Measurements from ENCODE around the gene HEXD. TPM values are rescaled to one million over a fixed set of nuclear protein-coding genes. Genes with fewer than 3 reads are reported as not detected.

The HEXD gene
- total and polyA plus RNA-seq, 2 of the 8 experiments (the other 6 are each of a cell fraction or from before 2014, with no cell fraction given): 20.6 to 21.8 TPM

DNA sequence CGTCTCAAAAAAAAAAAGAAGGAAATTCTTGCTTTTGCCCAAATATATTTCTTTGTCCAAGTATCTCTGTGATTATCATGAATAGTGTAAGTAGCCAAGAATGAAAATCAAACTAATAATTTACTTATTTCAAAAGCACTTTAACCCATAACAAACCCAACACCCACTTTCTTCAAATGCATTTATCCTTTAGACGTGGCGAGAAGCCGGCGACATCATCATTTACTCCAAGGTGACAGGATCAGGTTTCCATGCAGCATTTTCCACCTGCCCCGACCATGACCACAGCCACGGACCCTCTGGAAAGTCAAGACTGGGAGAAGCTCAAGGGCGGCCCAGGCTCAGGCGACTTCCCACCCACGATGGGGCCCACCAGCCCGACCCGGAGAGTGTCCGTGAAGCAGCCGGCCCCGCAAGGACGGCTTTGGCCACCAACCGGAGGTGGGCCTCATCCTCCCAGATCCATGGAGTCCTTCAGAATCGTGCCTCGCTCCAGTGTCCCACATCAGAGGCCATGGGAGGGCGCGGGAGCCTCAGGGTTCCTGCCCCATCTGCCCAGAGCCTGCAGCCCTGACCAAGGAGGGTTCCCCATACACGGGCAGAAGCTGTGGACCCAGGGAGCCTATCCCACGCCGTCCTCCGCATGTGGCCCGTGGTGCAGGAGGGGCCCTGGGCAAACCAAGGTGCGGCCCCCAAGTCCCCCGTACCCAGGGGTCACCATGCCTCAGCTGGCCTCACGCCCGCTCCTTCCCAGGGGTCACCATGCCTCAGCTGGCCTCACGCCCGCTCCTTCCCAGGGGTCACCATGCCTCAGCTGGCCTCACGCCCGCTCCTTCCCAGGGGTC, 27.9 kb upstream of the HEXD start:
- H3K79me1 ChIP-seq (ENCODE audit: low read depth, low read length): no peaks in the 10 kb centered on the region
- H3K4me2 ChIP-seq (ENCODE audit: insufficient read depth in 1 of 2, low read depth in 2 of 2, low read length in 2 of 2): no peak overlapping the region
- no peaks in the 10 kb centered on the region for H3K27me3 ChIP-seq (replicated peaks in 1 of 4; ENCODE audit: control insufficient read depth in 3 of 4, extremely low read depth in 1 of 4, insufficient read depth in 3 of 4, low read length in 3 of 4)
- H2BK120ac ChIP-seq (replicated peaks; ENCODE audit: low read depth, low read length): no peak overlapping the region
- ChIA-PET POLR2A (ENCODE audit: partially characterized antibody) (no interaction called here), CTCF (ENCODE audit: partially characterized antibody) (interaction anchor here (0.9 to 1.6 kb wide), 5 partner anchors 12 to 34 kb away, joined by 3 to 5 read pairs (median 3); no protein-coding TSS in a partner anchor)
- H4K20me1 ChIP-seq (replicated peaks in 1 of 2; ENCODE audit: control insufficient read depth in 1 of 2, insufficient read depth in 2 of 2, low read length in 2 of 2): no peaks in the 10 kb centered on the region
- no peak overlapping the region for H2AFZ ChIP-seq (ENCODE audit: low read length)
- H3K36me3 ChIP-seq (ENCODE audit: control insufficient read depth in 2 of 4, insufficient read depth in 4 of 4, low read length in 3 of 4): 0 out of 8 replicates have a peak, but pooled peaks cover 0 to 2% (median 0%) of the 10 kb centered on the region in 4 experiments
- H3K18ac ChIP-seq (ENCODE audit: extremely low read depth, low read length): no peak overlapping the region
- FAIRE-seq (no peak), DNase-seq (ENCODE audit: low read depth in 1 of 2, low spot score in 2 of 2) (no peak)
- H3K4me3 ChIP-seq (ENCODE audit: extremely low read depth in 1 of 4, insufficient read depth in 2 of 4, low read depth in 3 of 4, low read length in 4 of 4): no peak overlapping the region
- H4K5ac ChIP-seq (ENCODE audit: insufficient read length, low read depth, low read length): no peak overlapping the region
- no peak overlapping the region for H3K14ac ChIP-seq (ENCODE audit: insufficient read length)
- H2BK12ac ChIP-seq (ENCODE audit: low read depth, low read length): no peak overlapping the region
- H3K4ac ChIP-seq (replicated peaks; ENCODE audit: insufficient read length, low read depth, low read length): no peak overlapping the region
- H3K9me3 ChIP-seq (ENCODE audit: insufficient read depth in 2 of 2, low read depth in 1 of 2, low read length in 1 of 2): no peaks in the 10 kb centered on the region
- no peak overlapping the region for H2AK5ac ChIP-seq (ENCODE audit: low read depth, low read length)
- no peak overlapping the region for H3K23ac ChIP-seq (ENCODE audit: insufficient read length)
- H3K27ac ChIP-seq (ENCODE audit: low read depth, low read length): no peak overlapping the region
- H3K4me1 ChIP-seq (replicated peaks in 1 of 4; ENCODE audit: control insufficient read depth in 3 of 4, insufficient read depth in 4 of 4, low read length in 3 of 4): peaks cover 0 to 7% (median under 1%) of the 10 kb centered on the region in 4 experiments; a peak in 2 of 7 replicates
- H3K79me2 ChIP-seq (ENCODE audit: control insufficient read depth in 1 of 2, insufficient read depth in 2 of 2, low read length in 2 of 2): no peaks in the 10 kb centered on the region
- H4K91ac ChIP-seq (replicated peaks; ENCODE audit: insufficient read length, low read length): no peak overlapping the region
- no peak overlapping the region for H2BK15ac ChIP-seq (ENCODE audit: low read length)
- H3K23me2 ChIP-seq (ENCODE audit: low read depth, low read length): no peaks in the 10 kb centered on the region
- no peak overlapping the region for H4K8ac ChIP-seq (ENCODE audit: extremely low read depth, insufficient read depth, low read length)
- no peak overlapping the region for H3K9ac ChIP-seq (replicated peaks in 1 of 4; ENCODE audit: extremely low read depth in 1 of 4, low read depth in 3 of 4, low read length in 3 of 4)
- H3K56ac ChIP-seq (replicated peaks; ENCODE audit: insufficient read length, low read depth, low read length): no peak overlapping the region
- H2BK20ac ChIP-seq (ENCODE audit: low read length): no peak overlapping the region
- H2BK5ac ChIP-seq (ENCODE audit: low read depth, low read length): no peak overlapping the region
- 89% methylated on average over 31 of the region's 34 CpGs; no CpG with 5 or more reads in 1 of the 2 experiments for WGBS, 2 experiments (ENCODE audit: extremely low coverage in 1 of 2, insufficient coverage in 1 of 2, insufficient read length in 1 of 2, insufficient replicate concordance in 2 of 2, low coverage in 1 of 2, low lambda C conversion rate in 2 of 2, missing lambda C conversion rate in 1 of 2)
- TF ChIP-seq POU5F1 (IDR thresholded peaks at IDR 0.05; ENCODE audit: low read depth, low read length) (no peak), RFX5 (IDR thresholded peaks at IDR 0.05; ENCODE audit: borderline replicate concordance, low read depth, low read length) (no peak), ZNF274 (IDR thresholded peaks at IDR 0.05; ENCODE audit: borderline replicate concordance, extremely low read depth, low read length) (no peak), JUN (IDR thresholded peaks at IDR 0.05; ENCODE audit: low read depth, low read length) (no peak), HDAC2 (IDR thresholded peaks at IDR 0.05; ENCODE audit: borderline replicate concordance in 1 of 2, low read depth in 2 of 2, low read length in 2 of 2) (no peak), TCF12 (IDR thresholded peaks at IDR 0.05; ENCODE audit: low read depth, low read length) (no peak), RAD21 (IDR thresholded peaks at IDR 0.05 in 1 of 2, conservative IDR thresholded peaks at IDR 0.05 in 1 of 2; ENCODE audit: low read depth in 2 of 2, low read length in 2 of 2) (no peak)
